Neural cell (in vitro differentiated cells): ENCODE results near the gene CT47C1.

Source experiments
- EP300 ChIP-seq: fragments of 450-650 bp; conservative IDR thresholded peaks from 2 replicates; pipeline ENCODE4 v1.6.1; 2014; ENCODE audit warnings: antibody characterized with exemption, mild to moderate bottlenecking, moderate library complexity; ENCODE audit not compliant: poor library complexity, severe bottlenecking
- EZH2 ChIP-seq: fragments of 200-600, 300-800 bp; shearing (Covaris generic), sonication (generic); IDR thresholded peaks from 2 replicates; pipeline ENCODE4 v1.6.1; 2014; ENCODE audit warnings: antibody characterized with exemption, low read length, borderline replicate concordance, mild to moderate bottlenecking; ENCODE audit not compliant: insufficient read depth, poor library complexity, severe bottlenecking
- POLR2AphosphoS5 ChIP-seq: IDR thresholded peaks from 2 replicates; pipeline ENCODE4 v1.6.1; 2012
- RAD21 ChIP-seq: fragments of 450-650 bp; conservative IDR thresholded peaks from 2 replicates; pipeline ENCODE4 v1.6.1; 2014; ENCODE audit warnings: antibody characterized with exemption, mild to moderate bottlenecking, moderate library complexity
- TAF1 ChIP-seq: IDR thresholded peaks from 2 replicates; pipeline ENCODE4 v1.6.1; 2012; ENCODE audit warnings: low read depth
- TF ChIP-seq, protein P1 (sequence below): fragments of 450-650 bp; IDR thresholded peaks from 2 replicates; pipeline ENCODE4 v1.5.1; 2014; ENCODE audit warnings: antibody characterized with exemption, mild to moderate bottlenecking, moderate library complexity; ENCODE audit not compliant: poor library complexity, severe bottlenecking
- TF ChIP-seq, protein P2 (sequence below): IDR thresholded peaks from 2 replicates; pipeline ENCODE4 v1.6.1; 2012; ENCODE audit warnings: borderline replicate concordance

DNA sequence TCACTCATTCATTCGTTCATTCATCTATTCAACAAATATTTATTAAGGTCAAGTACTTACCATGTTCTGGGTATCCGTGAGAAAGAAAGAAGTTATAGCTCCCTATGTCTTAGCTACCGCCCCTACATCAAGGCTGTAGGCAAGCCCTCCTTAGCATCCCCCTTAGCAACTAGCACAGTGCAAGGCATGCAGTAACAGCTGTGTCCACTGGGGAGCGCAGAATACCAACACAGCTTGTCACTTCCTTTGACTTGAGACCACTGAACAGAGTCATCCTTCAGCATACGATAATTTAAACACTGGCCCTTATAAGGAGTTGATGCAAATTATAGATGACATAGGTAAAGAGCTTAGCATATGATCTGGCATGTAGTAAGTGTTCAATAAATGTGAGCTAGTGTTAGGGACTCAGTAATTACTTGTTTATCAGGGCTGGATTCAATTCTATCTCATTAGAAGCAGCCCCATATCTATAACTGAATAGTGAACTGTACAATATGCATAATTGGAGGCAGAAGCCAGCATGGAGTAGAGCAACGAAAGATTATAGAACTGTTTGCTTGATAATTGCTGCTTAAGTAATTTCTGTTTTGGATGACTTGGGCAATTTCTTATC lies 46.1 kb downstream of the CT47C1 start:
- TF ChIP-seq, protein P1, sequence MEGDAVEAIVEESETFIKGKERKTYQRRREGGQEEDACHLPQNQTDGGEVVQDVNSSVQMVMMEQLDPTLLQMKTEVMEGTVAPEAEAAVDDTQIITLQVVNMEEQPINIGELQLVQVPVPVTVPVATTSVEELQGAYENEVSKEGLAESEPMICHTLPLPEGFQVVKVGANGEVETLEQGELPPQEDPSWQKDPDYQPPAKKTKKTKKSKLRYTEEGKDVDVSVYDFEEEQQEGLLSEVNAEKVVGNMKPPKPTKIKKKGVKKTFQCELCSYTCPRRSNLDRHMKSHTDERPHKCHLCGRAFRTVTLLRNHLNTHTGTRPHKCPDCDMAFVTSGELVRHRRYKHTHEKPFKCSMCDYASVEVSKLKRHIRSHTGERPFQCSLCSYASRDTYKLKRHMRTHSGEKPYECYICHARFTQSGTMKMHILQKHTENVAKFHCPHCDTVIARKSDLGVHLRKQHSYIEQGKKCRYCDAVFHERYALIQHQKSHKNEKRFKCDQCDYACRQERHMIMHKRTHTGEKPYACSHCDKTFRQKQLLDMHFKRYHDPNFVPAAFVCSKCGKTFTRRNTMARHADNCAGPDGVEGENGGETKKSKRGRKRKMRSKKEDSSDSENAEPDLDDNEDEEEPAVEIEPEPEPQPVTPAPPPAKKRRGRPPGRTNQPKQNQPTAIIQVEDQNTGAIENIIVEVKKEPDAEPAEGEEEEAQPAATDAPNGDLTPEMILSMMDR, result peak; percentile 52
- TF ChIP-seq, protein P2, sequence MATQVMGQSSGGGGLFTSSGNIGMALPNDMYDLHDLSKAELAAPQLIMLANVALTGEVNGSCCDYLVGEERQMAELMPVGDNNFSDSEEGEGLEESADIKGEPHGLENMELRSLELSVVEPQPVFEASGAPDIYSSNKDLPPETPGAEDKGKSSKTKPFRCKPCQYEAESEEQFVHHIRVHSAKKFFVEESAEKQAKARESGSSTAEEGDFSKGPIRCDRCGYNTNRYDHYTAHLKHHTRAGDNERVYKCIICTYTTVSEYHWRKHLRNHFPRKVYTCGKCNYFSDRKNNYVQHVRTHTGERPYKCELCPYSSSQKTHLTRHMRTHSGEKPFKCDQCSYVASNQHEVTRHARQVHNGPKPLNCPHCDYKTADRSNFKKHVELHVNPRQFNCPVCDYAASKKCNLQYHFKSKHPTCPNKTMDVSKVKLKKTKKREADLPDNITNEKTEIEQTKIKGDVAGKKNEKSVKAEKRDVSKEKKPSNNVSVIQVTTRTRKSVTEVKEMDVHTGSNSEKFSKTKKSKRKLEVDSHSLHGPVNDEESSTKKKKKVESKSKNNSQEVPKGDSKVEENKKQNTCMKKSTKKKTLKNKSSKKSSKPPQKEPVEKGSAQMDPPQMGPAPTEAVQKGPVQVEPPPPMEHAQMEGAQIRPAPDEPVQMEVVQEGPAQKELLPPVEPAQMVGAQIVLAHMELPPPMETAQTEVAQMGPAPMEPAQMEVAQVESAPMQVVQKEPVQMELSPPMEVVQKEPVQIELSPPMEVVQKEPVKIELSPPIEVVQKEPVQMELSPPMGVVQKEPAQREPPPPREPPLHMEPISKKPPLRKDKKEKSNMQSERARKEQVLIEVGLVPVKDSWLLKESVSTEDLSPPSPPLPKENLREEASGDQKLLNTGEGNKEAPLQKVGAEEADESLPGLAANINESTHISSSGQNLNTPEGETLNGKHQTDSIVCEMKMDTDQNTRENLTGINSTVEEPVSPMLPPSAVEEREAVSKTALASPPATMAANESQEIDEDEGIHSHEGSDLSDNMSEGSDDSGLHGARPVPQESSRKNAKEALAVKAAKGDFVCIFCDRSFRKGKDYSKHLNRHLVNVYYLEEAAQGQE, result no peak
- TF ChIP-seq POLR2AphosphoS5, result no peak
- no peak for TF ChIP-seq TAF1
- TF ChIP-seq EZH2, result no peak
- no peak for TF ChIP-seq EP300
- TF ChIP-seq RAD21, result peak; percentile 58
